Thoracic aorta (tissue), 2 donors: ENCODE data around the gene RTL10. TPM values are rescaled to one million over a fixed set of nuclear protein-coding genes. Genes with fewer than 3 reads are reported as not detected.
"Not testable (repeated sequence)": the region's sequence is repeated elsewhere in the genome, so short reads cannot be mapped to it uniquely, and the experiment has no call there.

Source experiments
- ATAC-seq: fragments of 150-250 bp; one replicate; pipeline ENCODE4 v1.8.0; 2017; ENCODE audit warnings: low read depth; ENCODE audit not compliant: insufficient number of reproducible peaks, low FRiP score
- DNase-seq: peaks from one replicate; pipeline ENCODE4 v3.0.0-alpha.2; 2020; ENCODE audit warnings: low spot score
- H3K27ac ChIP-seq, 2 donors: fragments of 200-600 bp; sonication (generic); 1 replicate in 1 of 2; 2 replicates in 1 of 2; pipeline ENCODE4 v1.5.1; 2016; ENCODE audit warnings: mild to moderate bottlenecking in 2 of 2, moderate library complexity in 2 of 2
- H3K27me3 ChIP-seq: fragments of 200-600 bp; sonication (generic); replicated peaks from 2 replicates; pipeline ENCODE4 v1.6.0; 2016; ENCODE audit warnings: mild to moderate bottlenecking; ENCODE audit not compliant: insufficient read depth
- H3K36me3 ChIP-seq: fragments of 200-600 bp; sonication (generic); one replicate; pipeline ENCODE4 v1.5.1; 2016
- H3K4me1 ChIP-seq, 2 donors: fragments of 200-600 bp; sonication (generic); 1 replicate in 1 of 2; 2 replicates in 1 of 2; pipeline versions ENCODE4 v1.5.1 to v1.6.0; 2016; ENCODE audit warnings: low read depth in 2 of 2, mild to moderate bottlenecking in 1 of 2; ENCODE audit not compliant: control insufficient read depth in 1 of 2
- H3K4me3 ChIP-seq: fragments of 200-600 bp; sonication (generic); 2 replicates; pipeline ENCODE4 v1.5.1; 2016; ENCODE audit warnings: mild to moderate bottlenecking
- H3K9me3 ChIP-seq: fragments of 200-600 bp; sonication (generic); 2 replicates; pipeline ENCODE4 v1.5.1; 2016
- total RNA-seq, 2 donors: library from RNA; depleted of rRNA; stranded (reverse); fragments of >200 nt; gene quantifications; one replicate each; pipeline versions ENCODE4 v1.1.0 to v1.2.3, GENCODE V29; 2016
- TF ChIP-seq, protein P1 (sequence below): fragments of 200-600 bp; sonication (generic); IDR thresholded peaks from one replicate; pipeline ENCODE4 v1.5.1; 2019; ENCODE audit warnings: antibody characterized with exemption

RTL10 gene
- total RNA-seq, 2 donors from 2014 or later, result 11.8 to 17.2 TPM

- Histone ChIP-seq H3K36me3 (no peaks in the 10 kb centered on the region), H3K27me3 (no peaks in the 10 kb centered on the region), H3K9me3 (no peaks in the 10 kb centered on the region), H3K27ac (no peak overlapping the region), H3K4me3 (no peak overlapping the region), H3K4me1 (peaks cover 16 to 20% of the 10 kb centered on the region in 2 donors)
- TF ChIP-seq, protein P1, sequence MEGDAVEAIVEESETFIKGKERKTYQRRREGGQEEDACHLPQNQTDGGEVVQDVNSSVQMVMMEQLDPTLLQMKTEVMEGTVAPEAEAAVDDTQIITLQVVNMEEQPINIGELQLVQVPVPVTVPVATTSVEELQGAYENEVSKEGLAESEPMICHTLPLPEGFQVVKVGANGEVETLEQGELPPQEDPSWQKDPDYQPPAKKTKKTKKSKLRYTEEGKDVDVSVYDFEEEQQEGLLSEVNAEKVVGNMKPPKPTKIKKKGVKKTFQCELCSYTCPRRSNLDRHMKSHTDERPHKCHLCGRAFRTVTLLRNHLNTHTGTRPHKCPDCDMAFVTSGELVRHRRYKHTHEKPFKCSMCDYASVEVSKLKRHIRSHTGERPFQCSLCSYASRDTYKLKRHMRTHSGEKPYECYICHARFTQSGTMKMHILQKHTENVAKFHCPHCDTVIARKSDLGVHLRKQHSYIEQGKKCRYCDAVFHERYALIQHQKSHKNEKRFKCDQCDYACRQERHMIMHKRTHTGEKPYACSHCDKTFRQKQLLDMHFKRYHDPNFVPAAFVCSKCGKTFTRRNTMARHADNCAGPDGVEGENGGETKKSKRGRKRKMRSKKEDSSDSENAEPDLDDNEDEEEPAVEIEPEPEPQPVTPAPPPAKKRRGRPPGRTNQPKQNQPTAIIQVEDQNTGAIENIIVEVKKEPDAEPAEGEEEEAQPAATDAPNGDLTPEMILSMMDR, result no peak
- DNase-seq (no peak), ATAC-seq (no peak)
Measured at GRCh38 chr22:19840059-19840458, 14.6 kb downstream of the RTL10 start.

DNA sequence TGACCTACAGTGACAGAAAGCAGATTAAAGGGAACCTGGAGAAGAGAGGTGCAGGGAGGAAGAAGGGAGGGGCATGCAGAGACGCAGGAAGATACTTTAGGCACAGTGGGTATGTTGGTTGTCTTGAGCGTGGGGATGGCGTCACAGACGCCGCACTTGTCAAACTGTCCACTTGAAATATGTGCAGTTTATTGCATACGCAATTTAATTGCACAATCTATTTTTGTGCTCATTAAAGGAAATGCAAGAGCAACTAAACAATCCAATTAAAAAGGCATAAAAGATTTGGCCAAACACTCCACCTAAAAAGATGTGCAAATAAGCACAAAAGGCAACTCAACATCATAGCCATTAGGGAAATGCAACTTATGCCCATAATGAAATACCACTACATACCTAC, 16.8 kb downstream of the RTL10 start:
- no peak for DNase-seq
- no peaks in the 10 kb centered on the region for H3K4me1 ChIP-seq
- no peaks in the 10 kb centered on the region for H3K9me3 ChIP-seq
- H3K36me3 ChIP-seq, result no peaks in the 10 kb centered on the region
- H3K4me3 ChIP-seq, result no peak overlapping the region
- TF ChIP-seq, protein P1, result no peak
- H3K27ac ChIP-seq, result no peak overlapping the region
- no peak for ATAC-seq
- no peaks in the 10 kb centered on the region for H3K27me3 ChIP-seq

DNA sequence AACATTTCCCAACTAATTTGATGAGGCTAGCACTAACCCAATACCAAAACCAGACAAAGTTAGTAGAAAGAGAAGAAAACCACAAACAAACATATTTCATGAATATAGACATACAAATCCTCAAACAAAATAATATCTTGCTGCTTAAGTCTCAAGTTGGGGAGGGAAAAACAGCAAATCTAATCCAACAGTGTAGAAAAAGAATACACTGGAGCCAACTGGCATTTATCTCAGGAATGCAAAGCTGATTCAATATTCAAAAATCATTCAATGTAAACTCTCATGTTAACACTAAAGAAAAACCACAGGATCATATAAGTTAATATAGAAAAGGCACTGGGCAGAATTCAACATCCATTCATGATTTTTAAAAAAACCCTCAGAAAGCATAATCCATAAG, 18.2 kb downstream of the RTL10 start:
- no peaks in the 10 kb centered on the region for H3K4me1 ChIP-seq
- no peak overlapping the region for H3K4me3 ChIP-seq
- H3K36me3 ChIP-seq, result no peaks in the 10 kb centered on the region
- no peak overlapping the region for H3K27ac ChIP-seq
- H3K9me3 ChIP-seq, result no peaks in the 10 kb centered on the region
- no peak for ATAC-seq
- H3K27me3 ChIP-seq, result no peaks in the 10 kb centered on the region
- TF ChIP-seq, protein P1, result no peak
- DNase-seq, result no peak

GRCh38 chr22:19834599-19834998, 20.1 kb downstream of the RTL10 start:
- Histone ChIP-seq H3K4me1 (no peaks in the 10 kb centered on the region), H3K36me3 (no peaks in the 10 kb centered on the region), H3K9me3 (no peaks in the 10 kb centered on the region), H3K27ac (no peak overlapping the region), H3K27me3 (no peaks in the 10 kb centered on the region), H3K4me3 (no peak overlapping the region)
- TF ChIP-seq, protein P1, result no peak
- DNase-seq, result no peak
- no peak for ATAC-seq

DNA sequence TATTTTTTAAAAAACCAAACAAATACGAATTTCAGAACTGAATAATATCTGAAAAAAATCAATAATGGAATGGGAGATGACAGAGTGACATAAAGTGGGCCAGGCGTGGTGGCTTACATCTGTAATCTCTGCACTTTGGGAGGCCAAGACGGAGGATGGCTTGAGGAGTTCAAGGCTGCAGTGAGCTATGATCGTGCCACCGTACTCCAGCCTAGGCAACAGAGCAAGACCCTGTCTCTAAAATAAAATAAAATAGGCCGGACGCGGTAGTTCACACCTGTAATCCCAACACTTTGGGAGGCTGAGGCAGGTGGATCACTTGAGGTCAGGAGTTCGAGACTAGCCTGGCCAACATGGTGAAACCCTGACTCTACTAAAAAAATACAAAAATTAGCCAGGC, 21.3 kb downstream of the RTL10 start:
- not testable (repeated sequence) for H3K4me1 ChIP-seq, H3K36me3 ChIP-seq, H3K9me3 ChIP-seq, H3K27ac ChIP-seq, H3K4me3 ChIP-seq, H3K27me3 ChIP-seq, ATAC-seq, DNase-seq

DNA sequence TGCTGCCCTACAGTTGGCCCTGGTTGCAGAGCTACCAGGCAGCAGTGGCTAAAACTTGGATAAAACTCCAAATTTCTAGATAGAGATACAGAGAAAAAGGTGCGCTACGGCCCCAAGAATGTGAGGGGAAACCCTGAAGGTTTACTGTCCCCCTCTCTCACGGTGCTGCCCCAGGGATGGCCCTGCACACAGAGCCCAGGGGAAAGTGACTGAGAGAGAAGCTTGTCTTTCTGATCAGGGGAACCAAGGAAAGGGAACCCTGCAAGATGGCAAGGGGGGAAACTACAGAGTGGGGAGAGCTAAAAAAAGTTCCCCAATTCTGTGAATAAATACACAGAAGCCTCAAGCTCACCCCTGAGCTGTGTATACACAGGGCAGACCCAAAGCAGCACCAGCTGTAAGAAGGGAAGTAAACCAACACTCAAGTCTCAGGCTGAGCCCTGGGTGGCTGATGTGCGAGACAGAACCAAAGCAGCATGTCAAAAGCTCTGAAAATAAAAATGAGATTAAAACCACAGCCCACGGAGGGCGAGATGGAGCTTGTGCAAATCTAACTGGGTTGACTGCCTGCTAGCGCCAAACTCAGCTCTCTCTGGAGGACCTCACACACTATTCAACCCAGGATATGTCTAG, 22.1 kb downstream of the RTL10 start:
- DNase-seq (no peak), ATAC-seq (no peak)
- Histone ChIP-seq H3K9me3 (no peaks in the 10 kb centered on the region), H3K27ac (no peak overlapping the region), H3K4me3 (no peak overlapping the region), H3K4me1 (no peaks in the 10 kb centered on the region), H3K36me3 (no peaks in the 10 kb centered on the region), H3K27me3 (no peaks in the 10 kb centered on the region)
- TF ChIP-seq, protein P1, result no peak

DNA sequence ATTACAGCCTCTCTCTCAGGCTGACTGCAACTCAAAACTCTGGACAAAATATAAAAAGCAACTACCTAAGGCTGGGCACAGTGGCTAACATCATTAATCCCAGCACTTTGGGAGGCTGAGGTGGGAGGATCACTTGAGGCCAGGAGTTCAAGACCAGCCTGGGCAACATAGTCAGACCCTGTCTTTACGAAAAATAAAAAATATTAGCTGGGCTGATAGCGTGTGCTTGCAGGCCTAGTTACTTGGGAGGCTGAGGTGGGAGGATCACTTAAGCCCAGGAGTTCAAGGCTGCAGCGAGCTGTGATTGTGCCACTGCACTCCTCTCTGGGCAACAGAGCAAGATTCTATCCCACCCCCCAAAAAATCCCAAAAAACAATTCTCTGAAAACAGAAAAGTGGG, 22.7 kb downstream of the RTL10 start:
- DNase-seq, H3K36me3 ChIP-seq, H3K27me3 ChIP-seq, H3K4me3 ChIP-seq, H3K9me3 ChIP-seq, ATAC-seq, H3K27ac ChIP-seq, H3K4me1 ChIP-seq: not testable (repeated sequence)
